Activated T-cell treated with anti-CD3 and anti-CD28 coated beads for 24 hours (primary cell): ENCODE results near the gene GRK5.
"Not testable (repeated sequence)": the region's sequence is repeated elsewhere in the genome, so short reads cannot be mapped to it uniquely, and the experiment has no call there.

Experiments
- DNase-seq: peaks from one replicate; pipeline ENCODE4 v3.0.0-alpha.2; 2020; ENCODE audit warnings: low read depth

GRK5 gene

DNA sequence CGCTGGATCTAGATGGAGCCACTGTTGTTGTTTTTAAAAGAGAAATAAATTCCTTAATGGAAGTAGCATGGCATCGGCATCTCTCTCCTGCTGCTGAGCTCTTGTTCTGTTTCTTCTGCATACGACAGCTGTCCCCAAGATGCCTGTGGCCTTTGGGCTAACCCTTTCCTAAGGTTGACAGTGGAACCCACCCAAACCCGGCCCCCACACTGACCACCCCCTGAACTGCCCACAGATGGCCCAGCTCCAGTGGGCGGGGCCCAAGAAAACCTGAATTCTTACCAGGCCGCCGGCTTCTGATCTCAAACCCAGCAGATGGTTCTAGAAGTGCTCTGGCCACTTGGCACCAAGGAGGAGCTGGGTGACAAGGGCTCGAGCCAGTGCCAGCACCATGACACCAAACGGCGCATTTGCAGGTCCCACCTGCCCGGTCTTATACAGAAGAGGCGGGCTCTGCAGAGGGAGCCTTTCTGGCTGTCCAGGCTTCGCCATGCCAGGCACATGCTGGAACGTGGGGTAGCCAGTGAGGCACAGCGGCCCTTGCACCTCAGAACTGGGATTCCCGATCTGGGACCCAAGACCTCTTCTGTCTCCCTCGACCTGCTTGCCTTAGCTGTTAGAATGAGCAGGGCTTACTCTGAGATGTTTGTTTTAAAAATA lies 252.4 kb downstream of the GRK5 start:
- no peak for DNase-seq

DNA sequence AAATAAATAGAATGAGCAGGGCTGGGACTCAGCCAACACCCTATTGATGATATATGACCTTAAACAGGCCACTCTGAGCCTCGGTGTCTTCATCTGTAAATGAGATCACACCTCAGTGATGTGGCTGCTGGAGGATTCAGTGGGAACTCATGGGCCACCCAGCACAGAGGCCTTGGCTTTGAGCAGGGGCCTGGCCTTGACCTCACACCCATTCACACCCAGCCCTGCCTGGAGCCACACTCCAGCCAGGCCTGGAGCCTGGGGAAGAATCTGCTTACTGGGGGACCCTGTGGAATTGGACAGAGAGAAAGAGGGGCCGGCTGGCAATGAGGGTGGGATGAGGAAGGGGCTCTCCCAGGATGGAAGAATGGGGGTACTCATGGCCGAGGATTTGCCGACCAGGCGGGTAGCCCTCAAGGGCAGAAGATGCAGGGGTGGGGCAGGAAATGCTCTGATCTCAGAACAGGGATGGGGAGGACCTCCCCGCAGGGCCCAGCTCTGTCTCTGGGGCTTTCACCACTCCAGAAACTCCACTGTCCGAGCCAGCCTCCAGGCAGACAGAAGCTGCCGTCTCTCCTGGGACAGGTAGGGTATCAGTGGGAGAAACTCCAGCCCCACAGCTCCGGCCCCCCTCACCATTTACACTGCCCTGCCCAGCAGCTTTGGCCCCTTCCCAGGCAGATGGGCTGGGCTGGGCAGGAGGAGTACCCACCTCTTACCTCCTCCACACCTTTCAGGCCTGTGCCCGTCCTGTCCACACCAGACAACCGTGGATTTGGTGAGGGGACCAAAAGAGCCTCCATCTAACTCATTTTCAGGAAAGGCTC lies 253.2 kb downstream of the GRK5 start:
- no peak for DNase-seq

DNA sequence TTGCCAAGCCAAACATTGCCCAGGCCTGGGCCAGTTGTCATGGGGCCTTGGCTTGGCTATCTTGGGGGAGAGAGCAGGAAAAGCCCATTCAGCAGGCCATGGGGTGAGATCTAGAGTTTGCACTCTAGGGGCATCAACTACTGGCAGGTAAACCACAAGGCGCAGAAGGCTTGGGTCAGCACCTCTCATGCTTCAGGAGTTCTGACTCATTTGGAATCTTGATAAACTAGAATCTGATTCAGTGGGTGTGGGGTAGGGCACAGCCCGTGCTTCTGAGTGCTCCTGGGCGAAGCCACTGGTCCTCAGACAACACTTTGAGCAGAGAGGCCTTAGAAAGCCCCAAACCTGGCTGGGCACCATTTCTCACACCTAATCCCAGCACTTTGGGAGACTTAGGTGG lies 254.0 kb downstream of the GRK5 start:
- no peak for DNase-seq

DNA sequence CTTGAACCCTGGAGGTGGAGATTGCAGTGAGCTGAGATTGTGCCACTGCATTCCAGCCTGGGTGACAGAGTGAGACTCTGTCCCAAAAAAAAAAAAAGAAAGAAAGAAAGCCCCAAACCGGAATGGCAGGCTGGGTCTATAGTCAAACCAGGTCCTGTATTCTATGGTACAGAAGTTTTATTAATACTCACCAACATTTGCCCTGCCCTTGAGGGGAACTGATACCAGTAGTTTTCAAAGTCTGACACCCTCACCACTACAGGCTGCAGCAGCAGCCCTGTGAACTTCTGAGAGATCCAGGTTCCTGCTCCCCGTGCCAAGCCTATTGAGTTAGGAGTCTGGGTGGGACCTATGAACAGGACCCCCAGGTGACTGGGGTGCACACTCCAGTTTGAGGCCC lies 254.6 kb downstream of the GRK5 start:
- DNase-seq: no peak

DNA sequence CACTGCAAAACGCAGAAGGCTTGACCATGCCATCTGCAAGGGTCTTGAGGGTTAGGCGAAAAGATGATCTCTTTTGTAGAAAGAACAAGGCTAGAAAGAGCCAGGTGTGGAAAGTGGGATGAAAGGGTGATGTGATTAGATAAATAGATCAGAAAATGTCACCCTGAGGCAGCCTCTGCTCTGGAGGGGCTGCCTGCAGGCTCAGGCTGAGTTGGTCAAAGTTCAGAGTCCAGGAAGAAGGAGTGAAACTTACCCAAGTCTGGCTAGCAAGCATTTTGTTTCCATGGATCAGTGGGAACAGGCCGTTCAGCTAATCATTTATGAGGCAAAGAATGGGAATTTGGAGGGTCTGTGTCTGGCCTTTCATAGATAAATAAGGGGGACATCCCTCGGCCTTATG lies 255.4 kb downstream of the GRK5 start:
- DNase-seq: no peak

DNA sequence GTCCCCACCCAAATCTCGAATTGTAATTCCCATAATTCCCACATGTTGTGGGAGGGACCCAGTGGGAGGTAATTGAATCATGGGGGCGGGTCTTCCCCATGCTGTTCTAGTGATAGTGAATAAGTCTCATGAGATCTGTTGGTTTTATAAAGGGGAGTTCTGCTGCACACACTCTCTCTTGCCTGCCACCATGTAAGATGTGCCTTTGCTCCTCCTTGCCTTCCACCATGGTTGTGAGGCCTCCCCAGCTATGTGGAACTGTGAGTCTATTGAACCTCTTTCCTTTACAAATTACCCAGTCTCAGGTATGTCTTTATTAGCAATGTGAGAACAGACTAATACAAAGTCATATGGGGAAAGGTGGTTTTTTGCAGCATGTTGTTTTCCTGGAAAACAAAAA lies 255.8 kb downstream of the GRK5 start:
- not testable (repeated sequence) for DNase-seq

DNA sequence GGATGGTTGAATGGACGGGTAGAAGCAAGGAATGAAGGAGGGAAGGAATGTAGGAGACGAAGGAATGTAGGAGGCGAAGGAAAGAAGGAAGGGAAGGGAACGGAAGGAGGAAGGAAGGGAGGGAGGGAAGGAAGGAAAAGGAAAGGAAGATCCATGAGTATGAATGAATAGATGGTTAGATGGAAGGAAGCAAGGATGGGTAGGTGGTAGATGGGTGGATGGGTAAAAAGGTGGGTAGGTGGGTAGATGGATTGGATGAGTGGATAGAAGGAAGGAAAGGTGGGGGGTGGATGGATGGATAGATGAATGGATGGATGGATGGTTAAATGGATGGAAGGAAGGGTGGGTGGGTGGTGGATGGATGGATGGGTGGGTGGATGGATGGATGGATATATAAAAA lies 257.7 kb downstream of the GRK5 start:
- no peak for DNase-seq

DNA sequence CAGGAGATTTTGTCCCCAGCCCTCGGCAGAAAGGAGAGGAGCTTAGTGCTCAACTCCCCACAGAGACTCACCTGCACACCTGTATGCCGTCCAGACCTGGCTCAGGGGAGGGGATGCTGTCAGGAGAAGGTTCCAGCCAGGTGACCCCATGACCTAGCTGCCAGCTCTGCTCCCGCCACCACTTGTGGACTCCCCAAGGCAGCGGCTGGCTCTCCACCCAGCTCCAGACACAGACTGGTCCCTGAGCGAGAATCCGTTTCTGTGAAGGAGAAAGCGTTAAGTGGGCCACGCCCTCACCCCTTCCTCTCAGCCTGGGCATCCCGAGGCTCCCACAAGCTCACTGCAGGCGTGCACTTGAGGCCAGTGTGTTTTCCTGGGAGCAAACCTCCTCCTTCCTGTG lies 258.7 kb downstream of the GRK5 start:
- no peak for DNase-seq

DNA sequence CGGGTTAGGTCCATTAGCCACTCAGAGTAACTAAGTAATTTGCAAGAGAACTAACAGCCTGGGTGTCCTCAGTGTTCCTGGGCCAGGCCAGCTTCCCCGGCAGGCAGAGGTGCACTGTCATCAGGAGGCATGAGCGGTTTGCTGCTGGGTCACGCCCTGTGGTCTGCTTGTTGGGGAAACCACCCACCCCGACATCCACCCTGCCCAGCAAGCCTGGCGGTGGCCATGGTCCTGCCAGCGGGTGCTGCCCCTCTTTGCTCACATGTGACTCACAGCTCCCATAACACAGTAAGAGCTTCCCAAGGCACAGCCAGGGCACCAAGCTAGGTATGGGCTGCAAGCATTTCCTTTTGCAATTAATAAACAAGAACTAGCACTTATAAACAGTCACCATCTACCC lies 259.3 kb downstream of the GRK5 start:
- DNase-seq: no peak

DNA sequence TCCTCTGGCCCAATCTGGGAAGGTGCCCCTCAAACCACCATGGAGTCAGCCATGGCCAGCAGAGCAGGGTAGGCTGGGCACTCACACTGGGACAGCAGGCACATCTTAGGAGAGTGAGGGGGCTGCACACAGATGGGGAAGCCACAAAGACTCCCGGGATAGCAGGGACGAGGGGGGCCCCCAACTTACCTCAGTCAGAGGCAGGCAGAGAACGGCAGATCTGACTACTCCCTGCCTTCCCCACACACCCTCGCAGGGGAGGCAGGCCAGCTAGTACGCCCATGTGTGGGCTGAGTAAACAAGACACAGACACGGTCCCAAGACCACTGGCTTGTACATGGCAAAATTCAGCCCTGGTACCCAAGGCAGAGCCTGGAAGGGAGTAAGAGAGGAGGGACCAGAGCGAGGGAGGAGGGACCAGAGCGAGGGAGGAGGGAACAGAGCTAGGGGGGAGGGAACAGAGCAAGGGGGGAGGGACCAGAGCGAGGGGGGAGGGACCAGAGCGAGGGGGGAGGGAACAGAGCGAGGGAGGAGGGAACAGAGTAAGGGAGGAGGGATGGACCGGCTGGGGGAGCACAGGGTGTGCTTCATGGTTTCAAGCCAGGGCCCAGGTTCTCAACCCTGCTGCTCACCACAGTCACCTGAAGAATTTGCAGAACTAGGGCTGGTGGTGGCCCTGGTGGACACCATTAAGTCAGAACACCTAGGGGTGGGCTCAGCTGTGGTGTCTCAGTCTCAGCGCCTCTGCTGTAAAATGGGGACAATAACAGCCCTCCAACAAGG lies 261.4 kb downstream of the GRK5 start:
- no peak for DNase-seq

DNA sequence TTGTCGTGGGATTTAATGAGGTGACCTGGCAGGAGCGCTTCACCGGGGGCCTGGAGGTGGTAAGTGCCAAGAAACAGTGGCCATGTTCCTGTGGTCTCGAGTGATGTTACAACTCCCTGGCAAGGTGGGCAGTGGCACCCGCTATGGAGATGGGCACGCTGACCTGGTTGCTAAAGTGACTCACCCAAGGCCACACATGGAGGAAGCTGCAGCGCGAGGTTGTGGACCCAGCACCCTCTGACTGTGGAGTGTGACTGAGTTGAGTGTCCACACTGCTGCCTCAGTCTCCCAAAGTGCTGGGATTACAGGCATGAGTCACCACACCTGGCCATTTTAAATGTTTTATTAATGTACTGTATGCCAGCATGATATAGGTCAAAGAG lies 261.9 kb downstream of the GRK5 start:
- no peak for DNase-seq

DNA sequence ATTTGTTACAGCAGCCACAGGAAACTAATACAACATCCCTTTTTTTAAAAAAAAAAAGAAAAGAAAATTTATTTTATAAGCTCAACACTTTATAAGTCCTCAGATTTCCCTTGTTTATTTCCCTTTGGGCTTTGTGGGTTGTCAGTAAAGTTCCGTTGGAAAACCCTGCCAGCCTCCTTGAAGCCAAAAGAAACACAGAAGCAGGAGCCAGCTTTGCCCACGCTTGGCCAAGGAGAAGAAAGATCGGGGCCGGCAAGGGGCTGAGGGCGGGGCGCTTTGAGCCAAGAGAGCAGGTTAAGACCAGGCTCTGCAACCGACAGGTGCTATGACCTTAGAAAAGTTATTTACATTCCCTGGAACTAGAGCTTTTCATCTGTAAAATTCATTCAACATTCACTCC lies 262.5 kb downstream of the GRK5 start:
- no peak for DNase-seq

DNA sequence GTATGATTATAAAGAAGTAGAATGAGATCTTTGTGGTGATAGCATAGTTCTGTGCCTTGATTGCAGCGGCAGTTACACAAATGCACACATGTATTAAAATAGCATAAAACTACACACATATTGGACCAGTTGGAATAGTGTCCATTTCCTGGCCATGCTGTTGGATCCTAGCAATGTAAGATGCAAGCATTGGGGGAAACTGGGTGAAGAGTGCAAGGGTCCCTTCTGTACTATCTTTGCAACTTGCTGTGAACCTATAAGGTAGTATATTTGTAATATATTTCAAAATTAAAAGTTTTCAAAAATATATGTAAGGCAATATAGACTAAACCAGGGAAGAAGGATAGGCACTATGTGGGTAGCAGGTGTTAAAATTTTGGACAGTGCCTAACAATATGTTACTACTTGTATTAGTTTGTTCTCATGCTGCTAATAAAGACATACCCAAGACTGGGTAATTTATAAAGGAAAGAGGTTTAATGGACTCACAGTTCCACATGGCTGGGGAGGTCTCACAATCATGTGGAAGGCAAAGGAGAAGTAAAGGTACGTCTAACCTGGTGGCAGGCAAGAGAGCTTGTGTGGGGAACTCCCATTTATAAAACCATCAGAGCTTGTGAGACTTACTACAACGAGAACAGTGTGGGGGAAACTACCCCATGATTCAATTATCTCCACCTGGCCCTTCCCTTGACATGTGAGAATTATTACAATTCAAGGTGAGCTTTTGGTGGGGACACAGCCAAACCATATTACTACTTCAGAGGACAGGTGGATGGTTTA lies 263.7 kb downstream of the GRK5 start:
- no peak for DNase-seq

DNA sequence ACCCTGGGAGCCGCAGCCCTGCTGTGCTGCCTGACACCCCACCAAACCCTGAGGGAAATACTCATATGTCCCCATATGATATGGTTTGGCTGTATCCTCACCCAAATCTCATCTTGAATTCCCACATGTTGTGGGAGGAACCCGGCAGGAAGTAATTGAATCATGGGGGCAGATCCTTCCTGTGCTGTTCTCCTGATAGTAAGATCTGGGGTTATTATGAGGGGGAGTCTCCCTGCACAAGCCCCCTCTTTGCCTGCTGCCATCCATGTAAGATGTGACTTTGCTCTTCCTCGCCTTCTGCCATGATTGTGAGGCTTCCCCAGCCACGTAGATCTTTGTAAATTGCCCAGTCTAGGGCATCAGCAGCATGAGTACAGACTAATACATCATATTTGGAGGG lies 266.4 kb downstream of the GRK5 start:
- no peak for DNase-seq

DNA sequence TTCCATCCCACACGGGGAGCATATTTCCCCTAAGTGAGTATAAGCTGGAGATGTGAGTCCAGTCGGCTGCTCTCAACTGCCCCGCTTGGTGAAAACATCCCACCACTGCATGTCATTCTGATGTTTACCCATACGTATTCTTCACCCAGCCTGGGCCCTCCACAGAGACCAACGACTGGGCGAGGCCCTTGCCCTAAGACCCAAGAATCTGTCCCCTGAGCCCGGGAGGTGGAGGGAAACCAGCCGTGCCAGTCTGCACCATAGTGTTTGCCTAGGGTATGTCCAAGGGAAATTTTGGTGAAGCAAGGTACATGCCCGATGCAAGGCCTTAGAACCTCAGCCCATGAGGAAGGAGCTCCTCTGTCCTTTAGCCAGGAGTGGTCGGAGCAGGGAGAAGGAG lies 267.2 kb downstream of the GRK5 start:
- DNase-seq: no peak

DNA sequence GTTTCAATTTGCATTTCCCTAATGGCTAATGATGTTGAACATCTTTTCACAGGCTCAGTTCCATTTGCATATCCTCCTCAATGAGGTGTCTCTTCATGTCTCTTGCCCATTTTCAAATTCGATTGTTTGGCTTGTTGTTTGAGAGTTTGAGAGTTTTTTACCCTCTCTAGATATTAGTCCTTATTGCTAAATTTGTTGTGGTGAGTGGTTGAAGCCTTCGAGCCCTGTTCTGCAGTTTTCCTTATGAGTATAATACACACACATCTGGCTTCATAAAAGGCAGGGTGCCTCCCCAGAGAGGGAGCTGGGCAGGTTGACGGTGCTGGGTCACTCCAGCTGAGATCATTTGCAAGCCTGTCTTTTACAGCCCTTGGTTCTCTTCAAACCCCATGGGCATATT lies 270.1 kb downstream of the GRK5 start:
- DNase-seq: no peak

DNA sequence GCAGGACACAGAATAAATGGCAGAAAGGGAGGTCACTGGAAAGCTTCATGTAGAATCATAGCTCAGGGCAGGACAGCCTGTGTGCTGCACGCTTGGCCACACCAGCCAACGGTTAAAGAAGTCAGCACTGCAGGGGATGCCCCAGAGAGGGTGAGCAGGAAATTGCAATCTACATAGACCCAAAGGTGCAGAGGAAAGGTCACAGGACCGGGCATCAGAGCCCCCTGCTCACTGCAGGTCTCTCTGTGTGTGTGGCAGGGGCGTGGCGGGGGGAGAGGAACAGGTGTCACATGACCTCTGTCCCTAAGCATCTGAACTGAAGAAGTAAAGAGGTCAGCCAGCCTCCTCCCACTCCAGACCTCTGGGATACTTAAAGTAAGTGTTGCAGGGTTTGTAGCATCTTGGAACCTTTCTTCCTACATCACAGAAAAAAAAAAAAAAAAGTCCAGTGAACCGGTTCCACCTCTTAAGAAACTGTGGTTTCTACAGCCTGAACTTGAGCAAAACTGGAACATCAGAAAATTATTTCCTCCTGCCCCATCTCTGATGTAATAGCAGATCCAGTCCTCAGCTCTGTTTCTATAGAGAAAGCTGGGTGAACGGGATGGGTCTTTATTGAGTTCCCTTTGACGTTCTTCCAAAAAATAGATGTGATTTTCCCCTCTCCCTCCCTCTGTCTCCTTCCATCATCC lies 270.9 kb downstream of the GRK5 start:
- DNase-seq: no peak

DNA sequence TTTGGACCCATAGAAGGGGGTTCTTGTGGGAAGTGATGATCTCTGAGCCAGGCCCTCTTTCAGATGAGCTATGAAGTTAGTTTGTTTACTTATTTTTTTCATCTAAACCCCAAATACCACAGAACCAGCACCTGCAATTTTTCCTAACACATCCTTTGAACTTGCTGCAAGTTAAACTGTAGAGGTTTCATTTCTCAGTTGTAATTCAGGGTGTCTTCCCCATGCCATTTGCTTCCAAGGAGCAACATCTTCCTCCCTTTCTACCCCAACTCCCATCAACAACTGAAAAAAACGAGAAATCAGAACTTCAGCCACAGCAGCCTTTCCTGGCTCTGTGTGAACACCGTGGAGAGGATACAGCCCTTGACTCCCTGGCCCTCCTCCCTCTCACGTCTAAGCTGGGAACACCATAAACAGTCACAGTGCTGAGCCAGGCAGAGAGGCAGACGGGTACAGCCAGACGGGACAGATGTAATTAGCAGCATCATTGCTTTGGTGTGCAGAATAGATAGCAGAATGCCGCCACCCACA lies 271.5 kb downstream of the GRK5 start:
- DNase-seq: no peak

DNA sequence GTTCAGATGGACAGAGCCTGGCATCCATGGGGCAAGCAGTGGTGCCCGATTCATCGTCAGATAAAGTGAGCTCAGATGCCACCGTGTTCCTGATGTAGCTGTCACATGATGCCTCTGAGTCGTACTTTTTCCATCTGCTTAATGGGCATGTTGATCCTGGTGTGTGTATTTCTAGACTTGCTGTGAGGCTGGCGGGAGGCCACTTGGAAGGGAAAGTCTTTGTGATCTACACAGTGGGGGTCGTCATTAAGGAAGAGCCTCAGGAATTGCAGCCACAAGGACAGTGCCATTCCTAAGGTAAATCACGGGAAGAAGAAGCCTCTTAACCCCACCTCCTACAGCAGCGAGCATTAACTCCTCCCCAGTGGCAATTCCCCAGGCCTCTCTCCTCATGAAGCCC lies 272.2 kb downstream of the GRK5 start:
- no peak for DNase-seq

DNA sequence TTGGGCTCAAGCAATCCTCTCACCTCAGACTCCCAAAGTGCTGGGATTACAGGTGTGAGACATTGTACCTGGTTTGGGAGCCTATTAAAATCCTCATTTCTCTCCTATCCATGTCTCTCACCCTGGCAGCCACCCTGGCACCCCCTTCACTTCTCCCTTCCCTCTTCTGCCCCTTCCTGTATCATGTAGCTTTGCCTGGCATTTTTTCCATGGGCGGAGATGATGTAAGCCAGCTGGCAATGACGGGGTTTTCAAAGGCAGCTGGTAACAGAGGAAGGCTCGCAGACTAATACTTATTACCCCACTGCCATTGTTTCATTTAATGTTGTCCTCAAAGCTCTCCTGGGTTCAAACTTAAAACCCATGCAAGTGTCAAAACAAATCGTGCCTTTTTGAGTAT lies 273.3 kb downstream of the GRK5 start:
- DNase-seq: no peak

DNA sequence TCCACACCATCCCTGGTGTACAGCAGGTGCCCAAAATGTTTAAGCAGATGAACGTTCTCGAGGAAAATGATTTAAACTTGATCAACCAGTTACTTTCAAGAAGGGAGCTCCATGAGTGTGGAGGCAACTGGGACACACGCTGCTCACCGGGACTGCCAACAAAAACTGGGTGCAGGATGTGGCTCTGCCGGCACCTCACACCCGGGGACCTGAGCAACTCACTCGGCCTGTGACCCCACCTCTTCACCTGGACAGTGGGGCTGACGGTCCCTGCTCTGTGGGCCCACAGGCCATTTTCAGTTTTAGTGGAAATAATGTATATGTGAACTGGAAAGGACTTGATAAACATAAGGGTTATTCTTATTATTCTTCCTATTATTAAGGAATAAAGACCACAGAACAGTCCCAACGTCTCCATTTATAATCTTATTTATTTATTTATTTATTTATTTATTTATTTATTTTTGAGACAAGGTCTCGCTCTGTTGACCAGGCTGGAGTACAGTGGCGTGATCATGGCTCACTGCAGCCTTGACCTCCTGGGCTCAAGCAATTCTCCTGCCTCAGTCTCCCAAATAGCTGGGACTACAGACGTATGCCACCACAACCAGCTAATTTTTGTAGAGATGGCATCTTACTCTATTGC lies 274.5 kb downstream of the GRK5 start:
- no peak for DNase-seq
